ENCODE data around the gene ETV2.

DNA sequence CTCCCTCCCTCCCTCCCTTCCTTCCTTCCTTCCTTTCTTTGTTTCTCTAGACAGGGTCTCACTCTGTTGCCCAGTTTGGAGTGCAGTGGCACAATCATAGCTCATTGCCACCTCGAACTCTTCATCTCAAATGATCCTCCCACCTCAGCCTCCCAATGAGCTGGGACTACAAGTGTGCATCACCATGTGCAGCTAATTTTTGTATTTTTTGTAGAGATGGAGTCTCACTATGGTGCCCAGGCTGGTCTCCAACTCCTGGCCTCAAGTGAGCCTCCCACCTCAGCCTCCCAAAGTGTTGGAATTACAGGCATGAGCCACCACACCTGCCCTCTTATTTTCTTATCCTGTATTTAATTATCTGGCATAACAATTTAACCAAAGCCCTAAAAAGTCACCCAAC, 29.1 kb downstream of the ETV2 start:
- TF ChIP-seq, protein P1, sequence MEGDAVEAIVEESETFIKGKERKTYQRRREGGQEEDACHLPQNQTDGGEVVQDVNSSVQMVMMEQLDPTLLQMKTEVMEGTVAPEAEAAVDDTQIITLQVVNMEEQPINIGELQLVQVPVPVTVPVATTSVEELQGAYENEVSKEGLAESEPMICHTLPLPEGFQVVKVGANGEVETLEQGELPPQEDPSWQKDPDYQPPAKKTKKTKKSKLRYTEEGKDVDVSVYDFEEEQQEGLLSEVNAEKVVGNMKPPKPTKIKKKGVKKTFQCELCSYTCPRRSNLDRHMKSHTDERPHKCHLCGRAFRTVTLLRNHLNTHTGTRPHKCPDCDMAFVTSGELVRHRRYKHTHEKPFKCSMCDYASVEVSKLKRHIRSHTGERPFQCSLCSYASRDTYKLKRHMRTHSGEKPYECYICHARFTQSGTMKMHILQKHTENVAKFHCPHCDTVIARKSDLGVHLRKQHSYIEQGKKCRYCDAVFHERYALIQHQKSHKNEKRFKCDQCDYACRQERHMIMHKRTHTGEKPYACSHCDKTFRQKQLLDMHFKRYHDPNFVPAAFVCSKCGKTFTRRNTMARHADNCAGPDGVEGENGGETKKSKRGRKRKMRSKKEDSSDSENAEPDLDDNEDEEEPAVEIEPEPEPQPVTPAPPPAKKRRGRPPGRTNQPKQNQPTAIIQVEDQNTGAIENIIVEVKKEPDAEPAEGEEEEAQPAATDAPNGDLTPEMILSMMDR (IDR thresholded peaks at IDR 0.05; ENCODE audit: low read depth, low read length, poor library complexity, severe bottlenecking): no peak
- TF ChIP-seq EZH2phosphoT487 (IDR thresholded peaks at IDR 0.05; ENCODE audit: borderline replicate concordance, low read length): no peak
